ENCODE results near the gene NAALADL2. TPM values are rescaled to one million over a fixed set of nuclear protein-coding genes. Genes with fewer than 3 reads are reported as not detected.
A peak's percentile ranks its signal among the peaks of the same experiment; 100 is the strongest.

The NAALADL2 gene
- total and polyA plus RNA-seq, 8 donors, result 0.76 to 15.4 (median 7.9) TPM

GRCh38 chr3:175378348-175378747 lies 519.2 kb downstream of the NAALADL2 start:
- no peak overlapping the region for H3K4me3 ChIP-seq
- H3K9me3 ChIP-seq, result no peaks in the 10 kb centered on the region
- ATAC-seq, result no peak
- intact Hi-C loops (cut with DNase I), result no loop called here
- no peak for TF ChIP-seq CTCF (IDR thresholded peaks at IDR 0.05)
- WGBS, 2 donors, result 49 to 71% methylated on average over 2 of the region's 2 CpGs
- no peaks in the 10 kb centered on the region for H3K4me1 ChIP-seq
- no peak overlapping the region for H3K27ac ChIP-seq
- no peaks in the 10 kb centered on the region for H3K27me3 ChIP-seq
- FAIRE-seq, result no peak
- DNase-seq, result no peak
- H3K36me3 ChIP-seq, result no peaks in the 10 kb centered on the region

GRCh38 chr3:175381685-175382084 lies 522.6 kb downstream of the NAALADL2 start:
- Histone ChIP-seq H3K9me3 (no peaks in the 10 kb centered on the region), H3K4me1 (no peaks in the 10 kb centered on the region), H3K4me3 (no peak overlapping the region), H3K27ac (no peak overlapping the region), H3K27me3 (no peaks in the 10 kb centered on the region), H3K36me3 (no peaks in the 10 kb centered on the region)
- ATAC-seq (no peak), FAIRE-seq (no peak), DNase-seq (no peak)
- no peak for TF ChIP-seq CTCF (IDR thresholded peaks at IDR 0.05)
- intact Hi-C loops (cut with DNase I), result no loop called here
- 87 to 94% methylated on average over 4 of the region's 4 CpGs for WGBS, 2 donors

- FAIRE-seq (peak; percentile 56), DNase-seq (no peak), ATAC-seq (no peak)
- Histone ChIP-seq H3K27me3 (no peaks in the 10 kb centered on the region), H3K4me3 (no peak overlapping the region), H3K9me3 (no peaks in the 10 kb centered on the region), H3K4me1 (no peaks in the 10 kb centered on the region), H3K27ac (no peak overlapping the region), H3K36me3 (no peaks in the 10 kb centered on the region)
- WGBS, 2 donors, result 46 to 65% methylated on average over 1 of the region's 1 CpG
- intact Hi-C loops (cut with DNase I), result no loop called here
- TF ChIP-seq CTCF (IDR thresholded peaks at IDR 0.05), result no peak
Observed at GRCh38 chr3:175383371-175383770, 524.2 kb downstream of the NAALADL2 start.

GRCh38 chr3:175383813-175384212 lies 524.7 kb downstream of the NAALADL2 start:
- Histone ChIP-seq H3K9me3 (no peaks in the 10 kb centered on the region), H3K27ac (no peak overlapping the region), H3K4me1 (no peaks in the 10 kb centered on the region), H3K27me3 (no peaks in the 10 kb centered on the region), H3K36me3 (no peaks in the 10 kb centered on the region), H3K4me3 (no peak overlapping the region)
- no peak for TF ChIP-seq CTCF (IDR thresholded peaks at IDR 0.05)
- WGBS, 2 donors, result 68 to 78% methylated on average over 3 of the region's 3 CpGs
- intact Hi-C loops (cut with DNase I), result no loop called here
- ATAC-seq, result no peak
- DNase-seq, result no peak
- no peak for FAIRE-seq

GRCh38 chr3:175384569-175384968 lies 525.4 kb downstream of the NAALADL2 start:
- FAIRE-seq (peak; percentile 97), DNase-seq (no peak), ATAC-seq (no peak)
- no peak for TF ChIP-seq CTCF (IDR thresholded peaks at IDR 0.05)
- Histone ChIP-seq H3K27me3 (no peaks in the 10 kb centered on the region), H3K9me3 (no peaks in the 10 kb centered on the region), H3K4me3 (no peak overlapping the region), H3K27ac (no peak overlapping the region), H3K4me1 (no peaks in the 10 kb centered on the region), H3K36me3 (no peaks in the 10 kb centered on the region)
- intact Hi-C loops (cut with DNase I), result no loop called here
